ENCODE results near the gene LRP5.
"Not testable (repeated sequence)": the region's sequence is repeated elsewhere in the genome, so short reads cannot be mapped to it uniquely, and the experiment has no call there.

The LRP5 gene

DNA sequence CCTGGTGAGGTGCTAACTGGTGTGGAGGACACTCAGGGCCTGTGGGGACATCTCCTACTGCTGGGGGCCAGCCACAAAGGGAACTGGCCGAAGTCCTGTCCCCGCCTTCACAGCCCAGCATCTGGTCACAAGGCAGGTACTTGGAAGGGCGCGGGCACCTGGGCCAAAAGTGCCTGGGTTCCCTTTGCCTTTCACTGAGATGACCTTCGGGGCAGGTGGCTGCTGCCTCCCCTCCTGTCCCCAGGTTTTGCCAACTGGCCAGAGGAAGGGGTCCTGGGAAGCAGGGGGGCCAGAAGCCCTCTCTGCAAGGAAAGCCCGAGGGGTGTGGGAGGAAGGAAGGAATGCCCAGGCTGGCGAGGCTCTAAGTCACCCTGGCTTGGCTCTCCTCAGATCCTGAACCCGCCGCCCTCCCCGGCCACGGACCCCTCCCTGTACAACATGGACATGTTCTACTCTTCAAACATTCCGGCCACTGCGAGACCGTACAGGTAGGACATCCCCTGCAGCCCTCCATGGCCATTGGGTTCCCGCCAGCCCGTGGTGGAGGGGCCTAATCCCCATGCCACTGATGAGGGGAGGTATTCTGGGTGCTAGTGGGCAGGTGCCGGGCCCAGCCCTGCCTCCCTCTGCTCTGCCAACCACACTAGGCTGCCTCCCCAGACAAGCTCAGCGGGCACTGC is 133.8 kb downstream of the LRP5 start:
- no peak for DNase-seq

- peak; percentile 71 to 77 for DNase-seq
Observed at GRCh38 chr11:68447015-68447801, 134.8 kb downstream of the LRP5 start.

GRCh38 chr11:68447914-68448313 is 135.5 kb downstream of the LRP5 start:
- DNase-seq, result not testable (repeated sequence)

GRCh38 chr11:68448604-68449011 is 136.2 kb downstream of the LRP5 start:
- no peak for DNase-seq

DNA sequence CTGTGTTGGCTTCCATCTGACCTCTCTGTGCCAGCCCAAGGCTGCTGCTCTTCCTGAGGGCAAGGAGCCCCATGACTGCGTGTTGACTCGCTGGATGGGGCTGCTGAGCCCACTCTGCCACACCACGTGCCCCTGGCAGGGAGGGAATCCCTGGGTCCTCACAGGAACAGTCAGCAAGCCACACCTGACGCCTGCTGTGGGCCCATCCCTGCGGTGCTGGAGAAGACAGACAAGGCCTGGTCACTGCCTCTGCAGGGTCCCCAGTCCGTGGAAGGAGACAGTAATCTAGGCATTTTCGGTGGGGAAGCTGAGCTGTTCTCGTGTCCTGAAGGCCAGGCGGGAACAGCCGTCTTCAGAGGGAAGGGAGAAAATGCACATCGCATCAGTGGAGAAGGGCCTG is 137.6 kb downstream of the LRP5 start:
- no peak for DNase-seq

DNA sequence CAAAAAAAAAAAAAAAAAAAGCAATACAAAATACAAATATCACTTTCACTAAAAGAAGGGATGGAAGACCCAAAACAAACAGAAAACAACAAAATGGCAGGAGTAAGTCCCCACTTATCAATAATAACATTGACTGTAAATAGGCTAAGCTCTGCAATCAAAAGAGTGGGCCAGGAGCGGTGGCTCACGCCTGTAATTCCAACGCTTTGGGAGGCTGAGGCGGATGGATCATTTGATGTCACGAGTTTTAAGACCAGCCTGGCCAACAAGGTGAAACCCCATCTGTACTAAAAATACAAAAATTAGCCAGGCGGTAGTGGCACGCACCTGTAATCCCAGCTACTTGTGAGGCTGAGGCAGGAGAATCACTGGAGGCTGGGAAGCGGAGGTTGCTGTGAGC is 138.3 kb downstream of the LRP5 start:
- DNase-seq, result no peak

DNA sequence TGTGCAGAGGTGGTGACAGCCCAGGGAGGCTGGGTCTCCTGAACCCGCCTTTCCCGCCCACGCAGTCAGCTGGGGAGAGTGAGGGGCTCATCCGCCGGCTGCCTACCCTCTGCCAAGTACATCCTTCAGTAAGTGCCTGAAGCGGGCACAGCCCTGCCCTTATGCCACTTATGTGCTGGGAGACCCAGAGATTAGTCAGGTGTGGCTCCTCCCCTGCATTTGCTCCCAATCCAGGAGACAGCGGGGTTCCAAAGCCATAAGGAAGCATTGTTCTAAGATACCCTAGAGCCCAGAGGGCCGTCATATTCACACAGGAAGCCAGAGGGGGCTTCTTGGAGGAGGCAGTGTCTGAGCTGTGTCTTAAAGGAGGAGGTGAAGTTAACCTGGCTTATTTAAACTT is 142.4 kb downstream of the LRP5 start:
- DNase-seq, result no peak

DNA sequence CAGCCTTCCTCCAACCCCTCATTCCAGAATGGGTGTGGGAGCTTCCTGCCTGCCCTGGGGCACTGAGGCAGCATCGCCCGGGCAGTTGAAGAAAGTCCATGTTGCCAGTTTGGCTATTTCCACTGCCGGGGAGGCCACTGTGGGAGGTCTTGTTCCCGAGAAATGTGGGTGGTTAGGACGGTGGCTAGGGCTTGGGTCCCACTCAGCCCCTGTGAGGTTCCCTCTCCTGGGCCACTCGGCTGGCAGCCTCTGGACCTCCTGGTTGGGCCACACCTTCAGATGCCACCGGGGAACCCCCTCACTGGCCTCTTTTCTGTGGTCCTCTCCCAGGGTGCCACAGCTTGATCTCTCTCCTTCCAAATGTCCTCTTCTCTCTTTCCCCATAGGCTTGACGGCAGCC is 143.1 kb downstream of the LRP5 start:
- no peak for DNase-seq

DNA sequence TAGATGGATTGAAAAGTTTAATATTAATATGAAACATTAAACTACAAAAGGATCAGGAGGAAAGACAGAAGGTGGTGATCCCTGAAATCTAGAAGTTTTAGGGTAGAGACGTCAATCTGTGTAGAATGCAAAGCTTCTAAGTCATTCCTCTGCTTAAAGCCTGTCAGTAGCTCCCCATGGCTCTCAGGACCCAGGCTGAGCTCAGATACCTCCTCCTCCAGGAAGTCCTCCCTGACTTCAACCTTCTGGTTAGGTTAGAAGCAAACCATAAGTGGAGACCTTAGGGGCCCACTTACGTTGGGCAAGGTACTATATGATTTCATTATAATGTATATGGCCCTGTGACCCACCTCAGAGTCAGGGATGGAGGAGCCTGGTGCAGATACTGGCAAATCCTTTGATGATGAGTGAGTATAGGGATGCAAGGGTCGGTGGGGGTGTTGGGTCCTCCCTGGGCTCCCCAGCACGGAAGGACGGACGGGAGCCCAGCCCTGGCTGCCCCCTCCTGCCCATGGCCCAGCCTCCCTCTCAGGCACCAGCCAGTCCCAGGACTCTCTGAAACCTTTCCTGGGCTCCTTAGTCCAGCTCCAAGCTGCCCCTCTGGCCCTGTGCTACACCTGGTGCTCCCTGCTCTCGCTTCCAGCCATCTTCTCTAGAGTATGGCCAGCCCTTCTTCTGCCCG is 145.0 kb downstream of the LRP5 start:
- DNase-seq, result no peak

DNA sequence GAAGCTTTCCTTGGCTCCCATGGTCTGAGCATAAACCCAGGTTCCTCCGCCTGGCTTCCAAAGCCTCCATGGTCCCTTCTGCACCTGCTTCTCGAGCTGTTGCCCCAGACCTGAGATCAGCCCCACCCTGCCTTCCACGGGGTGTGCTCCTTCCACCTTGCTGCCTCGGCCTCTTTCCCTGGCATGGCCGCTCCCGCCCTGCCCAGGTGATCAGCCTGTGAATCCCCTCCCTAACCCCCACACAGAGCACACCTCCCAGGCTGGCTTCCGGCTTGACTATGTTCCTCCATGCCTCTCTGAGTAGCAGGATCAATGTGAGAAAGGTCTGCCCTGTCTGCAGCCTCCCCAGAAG is 145.5 kb downstream of the LRP5 start:
- no peak for DNase-seq

- DNase-seq, result not testable (repeated sequence)
Observed at GRCh38 chr11:68458340-68458739, 145.9 kb downstream of the LRP5 start.

DNA sequence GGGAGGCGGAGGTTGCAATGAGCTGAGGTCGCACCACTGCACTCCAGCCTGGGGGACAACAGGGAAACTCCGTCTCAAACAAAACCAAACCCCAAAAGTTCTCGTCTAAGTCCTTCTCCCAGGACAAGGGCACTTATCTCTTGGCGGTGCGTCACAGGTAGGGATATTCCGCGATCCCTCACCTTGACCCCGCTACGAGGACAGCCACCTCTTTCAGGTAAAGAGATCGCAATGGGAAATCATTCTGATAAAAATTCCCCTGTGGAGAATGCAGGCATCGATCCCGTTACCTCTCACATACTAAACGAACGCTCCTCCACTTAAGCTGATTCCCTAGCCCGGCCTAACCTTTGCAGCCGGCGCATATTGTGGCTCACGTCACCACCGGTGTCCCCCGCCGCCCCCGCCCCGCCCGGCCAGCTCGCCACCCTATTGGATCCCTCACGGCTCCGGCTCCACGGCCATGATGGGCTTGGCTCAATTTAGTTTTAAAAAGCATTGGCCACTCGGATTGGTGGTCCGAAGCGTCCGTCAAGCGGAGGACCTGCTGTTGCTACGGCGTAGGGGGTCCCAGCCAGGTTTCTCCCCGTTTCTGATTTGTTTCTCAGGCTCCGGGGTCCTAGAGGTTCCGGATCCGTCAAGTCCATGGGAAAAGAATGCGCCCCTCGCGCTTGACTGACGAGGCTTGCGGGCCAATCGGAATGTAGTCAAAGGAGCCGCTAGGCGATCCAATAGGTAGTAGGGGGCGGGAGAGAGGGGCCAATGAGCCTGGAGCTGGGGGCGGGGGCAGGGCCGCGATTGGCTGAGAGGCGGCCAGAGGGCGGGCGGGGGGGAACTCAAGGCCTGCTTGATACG is 147.7 kb downstream of the LRP5 start:
- DNase-seq, result peak; percentile 94 to 97

DNA sequence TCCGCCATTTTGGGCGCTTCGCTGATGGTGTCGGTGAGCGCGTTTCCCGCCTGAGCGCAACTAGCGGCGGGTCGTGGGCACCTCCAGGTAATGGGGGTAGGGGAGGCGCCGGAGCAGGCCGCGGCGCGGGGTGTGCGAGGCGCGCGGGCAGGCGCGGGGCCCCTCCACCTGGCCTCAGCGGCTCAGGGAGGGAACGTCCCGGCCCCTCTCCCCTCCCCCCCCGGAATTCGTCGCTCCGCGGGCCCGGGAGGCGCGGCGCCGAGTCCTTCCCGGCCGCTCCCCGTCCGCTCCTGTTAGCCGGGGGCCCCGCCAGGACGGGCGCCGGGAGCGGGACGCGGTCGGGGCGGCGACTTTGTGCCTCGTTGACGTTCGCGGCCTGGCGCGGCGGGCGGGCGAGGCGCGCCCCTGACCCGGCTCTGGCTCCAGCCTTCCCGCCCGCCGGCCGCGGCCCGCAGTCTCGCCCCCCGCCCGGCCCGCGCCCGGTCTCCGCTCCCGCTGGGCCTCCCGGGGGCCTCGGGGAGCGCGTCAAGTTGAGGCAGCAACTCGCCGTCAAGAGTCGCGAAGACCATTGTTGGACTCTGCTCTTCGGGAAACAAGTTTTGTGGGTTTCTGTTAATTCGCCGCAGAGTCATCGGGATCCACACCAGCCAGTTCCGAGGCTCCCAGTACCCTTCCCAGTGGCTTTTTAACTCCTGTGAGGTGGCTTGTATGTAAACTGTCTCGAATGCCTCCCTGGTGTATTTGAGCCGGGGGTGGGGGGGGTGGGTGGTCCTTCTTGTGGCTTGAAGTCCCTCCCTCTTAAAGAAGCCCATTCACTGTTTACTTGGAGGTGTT is 148.6 kb downstream of the LRP5 start, which contains the start of gene PPP6R3:
TSS of gene PPP6R3 (plus strand) at position 12 of the 834 bp plus-strand sequence. CDS start 76,913 bp downstream, outside the sequence.
- DNase-seq, result no peak

GRCh38 chr11:68461575-68461917 is 149.2 kb downstream of the LRP5 start:
- no peak for DNase-seq

GRCh38 chr11:68463714-68464113 is 151.3 kb downstream of the LRP5 start:
- DNase-seq, result no peak

- DNase-seq, result no peak
Observed at GRCh38 chr11:68467201-68467834, 154.9 kb downstream of the LRP5 start.

DNA sequence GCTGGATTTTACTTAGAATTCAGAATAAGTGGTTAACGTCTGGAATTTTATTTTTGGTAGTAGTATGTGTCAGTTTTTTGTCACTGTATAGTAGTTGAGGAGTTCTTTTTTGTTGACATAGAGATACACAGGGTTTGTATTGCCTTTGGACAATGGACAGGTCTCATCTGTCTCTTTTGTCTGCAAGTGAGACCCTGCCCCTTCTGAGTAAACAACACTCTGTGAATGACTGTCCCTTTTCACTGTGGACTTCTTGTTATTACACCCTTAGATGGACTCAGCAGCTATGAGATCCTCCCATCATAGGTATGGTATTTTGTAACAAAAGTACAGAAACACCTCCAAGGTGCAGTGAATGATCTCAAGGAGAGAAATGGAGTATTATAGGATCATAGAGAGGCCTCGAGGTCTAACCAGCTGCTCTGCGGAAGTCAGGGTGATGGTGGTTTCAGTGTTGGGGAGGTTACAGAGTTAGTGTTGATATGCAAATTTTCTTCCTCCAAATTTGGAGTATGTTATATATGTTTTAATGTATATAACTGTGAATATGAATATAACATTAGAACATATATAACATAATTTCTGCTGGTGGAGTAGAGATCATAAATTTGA is 155.9 kb downstream of the LRP5 start:
- DNase-seq, result no peak

GRCh38 chr11:68469122-68469521 is 156.7 kb downstream of the LRP5 start:
- DNase-seq, result no peak

DNA sequence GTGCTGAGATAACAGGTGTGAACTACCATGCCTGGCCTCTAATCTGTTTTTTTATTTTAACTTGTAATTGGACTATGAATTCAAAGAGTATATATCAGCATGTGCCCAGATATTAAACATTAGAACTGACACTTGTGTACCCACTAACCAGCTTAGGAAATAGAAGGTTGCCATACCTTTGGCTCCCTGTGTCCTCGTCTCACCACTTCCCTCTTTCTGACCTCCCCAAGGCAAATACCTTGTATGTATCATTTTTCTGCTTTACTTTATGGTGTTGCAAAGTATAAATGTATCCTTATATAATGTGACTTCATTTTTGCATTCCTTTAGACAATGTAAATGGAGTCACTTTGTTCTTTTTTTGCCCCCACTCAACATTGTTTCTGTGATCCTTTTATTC is 157.3 kb downstream of the LRP5 start:
- no peak for DNase-seq

- no peak for DNase-seq
Observed at GRCh38 chr11:68470304-68470811, 158.0 kb downstream of the LRP5 start.

Measured in activated CD4-positive, alpha-beta T cell treated with anti-CD3 and anti-CD28 coated beads for 4 hours (primary cell).